Muscle of leg (tissue), 11 donors: ENCODE results near the gene PKDREJ. TPM values are rescaled to one million over a fixed set of nuclear protein-coding genes. Genes with fewer than 3 reads are reported as not detected.
A peak's percentile ranks its signal among the peaks of the same experiment; 100 is the strongest.

Experiments used
- DNase-seq: peaks from one replicate; pipeline ENCODE4 v3.0.0; 2013
- H3K27ac ChIP-seq: one replicate; pipeline ENCODE4 v1.5.1; 2013; ENCODE audit warnings: mild to moderate bottlenecking, low read length, control low read depth
- H3K27me3 ChIP-seq: one replicate; pipeline ENCODE4 v1.6.1; 2013; ENCODE audit warnings: low read length; ENCODE audit not compliant: control insufficient read depth, insufficient read depth
- H3K36me3 ChIP-seq: one replicate; pipeline ENCODE4 v1.6.1; 2013; ENCODE audit warnings: low read length; ENCODE audit not compliant: control insufficient read depth, insufficient read depth
- H3K4me1 ChIP-seq: one replicate; pipeline ENCODE4 v1.6.1; 2013; ENCODE audit warnings: low read length; ENCODE audit not compliant: control insufficient read depth, insufficient read depth
- H3K4me3 ChIP-seq: one replicate; pipeline ENCODE4 v1.5.1; 2013; ENCODE audit warnings: low read length, control low read depth
- H3K9me3 ChIP-seq: replicated peaks from 2 replicates; pipeline ENCODE4 v1.6.1; 2013; ENCODE audit warnings: low read depth, low read length; ENCODE audit not compliant: control insufficient read depth
- WGBS: methylation state at CpG from one replicate; pipeline ENCODE4 v1.1.5; 2013; ENCODE audit warnings: missing lambda C conversion rate; ENCODE audit not compliant: insufficient coverage; 5-methylcytosine and 5-hydroxymethylcytosine counted together
- polyA plus RNA-seq, 8 donors: library from polyadenylated mRNA; unstranded; fragments of 120-200 nt; gene quantifications; one replicate each; pipeline versions ENCODE4 v1.2.1 to v1.2.3, GENCODE V29; 2013; ENCODE audit warnings: inconsistent platforms in 1 of 8, low replicate concordance in 1 of 8; ENCODE audit not compliant: insufficient read length in 8 of 8, insufficient read depth in 1 of 8
- total RNA-seq: library from RNA; stranded (reverse); fragments of 120-200 nt; gene quantifications from one replicate; pipeline ENCODE4 v1.2.4, GENCODE V29; 2013

Gene PKDREJ
- total and polyA plus RNA-seq, 9 donors = 0.04 to 0.45 (median 0.35) TPM

GRCh38 chr22:46290121-46290842 lies 27.1 kb upstream of the PKDREJ start:
- Histone ChIP-seq H3K9me3 (no peaks in the 10 kb centered on the region), H3K4me1 (peaks cover 10% of the 10 kb centered on the region), H3K27ac (no peak overlapping the region), H3K36me3 (peaks cover 68% of the 10 kb centered on the region), H3K4me3 (no peak overlapping the region), H3K27me3 (no peaks in the 10 kb centered on the region)
- DNase-seq = no peak
- 94% methylated on average over 16 of the region's 17 CpGs for WGBS

- H3K9me3 ChIP-seq = no peaks in the 10 kb centered on the region
- WGBS = 87% methylated on average over 32 of the region's 33 CpGs
- no peaks in the 10 kb centered on the region for H3K27me3 ChIP-seq
- H3K4me1 ChIP-seq = peaks cover 10% of the 10 kb centered on the region
- no peak for DNase-seq
- peaks cover 74% of the 10 kb centered on the region for H3K36me3 ChIP-seq
- H3K4me3 ChIP-seq = no peak overlapping the region
- no peak overlapping the region for H3K27ac ChIP-seq
Measured at GRCh38 chr22:46289244-46289891, 26.2 kb upstream of the PKDREJ start.

DNA sequence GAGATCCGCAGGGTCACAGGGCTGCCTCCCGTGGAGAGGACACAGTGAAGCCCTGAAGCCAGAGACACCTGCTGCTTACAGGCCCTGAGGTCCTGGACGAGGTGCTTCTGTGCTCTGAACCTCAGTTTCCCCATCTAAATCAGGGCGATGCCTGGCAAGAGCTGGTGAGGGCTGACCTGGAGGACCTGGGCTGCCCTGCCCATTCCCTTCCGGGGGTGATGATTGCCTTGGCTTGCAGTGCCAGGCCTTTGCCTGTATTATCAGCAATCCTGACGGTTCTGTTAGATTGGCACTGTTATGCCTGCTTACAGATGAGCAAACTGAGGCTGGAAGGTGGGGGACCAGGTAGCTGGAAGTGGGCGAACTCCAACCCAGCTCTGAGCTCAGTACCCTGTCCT lies 25.7 kb upstream of the PKDREJ start:
- DNase-seq = no peak
- H3K36me3 ChIP-seq = peaks cover 79% of the 10 kb centered on the region
- WGBS = 87% methylated on average over 7 of the region's 7 CpGs
- H3K4me3 ChIP-seq = no peak overlapping the region
- H3K4me1 ChIP-seq = peaks cover 10% of the 10 kb centered on the region
- no peak overlapping the region for H3K27ac ChIP-seq
- H3K9me3 ChIP-seq = no peaks in the 10 kb centered on the region
- H3K27me3 ChIP-seq = no peaks in the 10 kb centered on the region

- peaks cover 6% of the 10 kb centered on the region for H3K4me1 ChIP-seq
- H3K9me3 ChIP-seq = no peaks in the 10 kb centered on the region
- peaks cover 74% of the 10 kb centered on the region for H3K36me3 ChIP-seq
- no peak overlapping the region for H3K4me3 ChIP-seq
- 71% methylated on average over 18 of the region's 24 CpGs for WGBS
- no peaks in the 10 kb centered on the region for H3K27me3 ChIP-seq
- H3K27ac ChIP-seq = no peak overlapping the region
- peak; percentile 41 for DNase-seq
Measured at GRCh38 chr22:46287873-46288751, 25.0 kb upstream of the PKDREJ start.

DNA sequence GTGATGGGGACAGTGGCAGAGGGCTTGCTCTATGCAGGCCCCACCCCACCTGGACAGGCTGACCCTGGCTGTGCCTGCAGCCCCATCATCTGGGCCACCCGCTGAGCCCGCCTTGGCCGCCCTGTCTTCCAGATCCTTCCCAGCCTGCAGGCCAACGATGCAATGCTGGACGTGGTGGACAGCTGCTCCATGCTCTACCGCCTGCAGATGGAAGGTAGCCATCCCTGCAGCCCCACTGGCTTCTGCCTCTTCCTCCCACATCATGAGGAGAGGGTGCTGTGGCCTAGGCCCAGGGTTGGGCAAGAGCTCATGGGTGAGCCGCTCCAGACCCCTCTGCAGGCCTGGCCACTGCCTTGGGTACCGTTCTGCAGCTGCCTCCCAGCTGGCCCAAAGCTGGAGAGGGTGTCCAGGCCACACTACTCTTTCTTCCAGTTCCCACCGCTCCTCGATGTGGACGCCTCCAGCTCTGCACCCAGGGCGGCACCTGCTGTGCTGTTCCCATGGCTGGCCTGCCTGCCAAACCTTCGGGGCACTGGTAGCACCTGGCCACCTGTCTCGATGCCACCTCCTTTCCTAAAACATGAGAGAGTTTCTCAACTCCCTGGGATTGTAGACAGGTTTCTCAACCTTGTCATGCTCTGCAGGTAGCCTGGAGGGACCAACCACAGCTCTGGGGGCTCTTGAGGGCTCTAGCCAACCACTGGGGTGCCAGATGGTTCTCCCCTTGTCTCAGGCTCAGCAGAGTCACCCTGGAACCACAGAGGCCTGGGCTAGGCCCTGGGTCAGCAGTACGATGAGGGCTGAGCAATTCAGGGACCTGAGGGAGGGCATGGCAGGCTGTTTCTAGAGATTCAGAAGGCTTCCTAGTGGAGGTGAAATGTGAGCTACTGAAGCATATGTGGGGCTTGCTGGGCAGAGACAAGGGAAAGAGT lies 24.1 kb upstream of the PKDREJ start:
- no peak overlapping the region for H3K27ac ChIP-seq
- WGBS = 90% methylated on average over 11 of the region's 15 CpGs
- no peak for DNase-seq

GRCh38 chr22:46286006-46286405 lies 22.9 kb upstream of the PKDREJ start:
- DNase-seq = no peak
- H3K27ac ChIP-seq = no peak overlapping the region
- H3K36me3 ChIP-seq = peaks cover 70% of the 10 kb centered on the region
- WGBS = no CpG with 5 or more reads among the region's 3 CpGs
- no peak overlapping the region for H3K4me3 ChIP-seq
- peaks cover 6% of the 10 kb centered on the region for H3K4me1 ChIP-seq
- H3K27me3 ChIP-seq = no peaks in the 10 kb centered on the region
- H3K9me3 ChIP-seq = no peaks in the 10 kb centered on the region

More for the DNA sequence above, 24.1 kb upstream of the PKDREJ start:
- Histone ChIP-seq H3K27me3 (no peaks in the 10 kb centered on the region), H3K9me3 (no peaks in the 10 kb centered on the region), H3K4me1 (peaks cover 6% of the 10 kb centered on the region), H3K4me3 (no peak overlapping the region), H3K36me3 (peaks cover 69% of the 10 kb centered on the region)

DNA sequence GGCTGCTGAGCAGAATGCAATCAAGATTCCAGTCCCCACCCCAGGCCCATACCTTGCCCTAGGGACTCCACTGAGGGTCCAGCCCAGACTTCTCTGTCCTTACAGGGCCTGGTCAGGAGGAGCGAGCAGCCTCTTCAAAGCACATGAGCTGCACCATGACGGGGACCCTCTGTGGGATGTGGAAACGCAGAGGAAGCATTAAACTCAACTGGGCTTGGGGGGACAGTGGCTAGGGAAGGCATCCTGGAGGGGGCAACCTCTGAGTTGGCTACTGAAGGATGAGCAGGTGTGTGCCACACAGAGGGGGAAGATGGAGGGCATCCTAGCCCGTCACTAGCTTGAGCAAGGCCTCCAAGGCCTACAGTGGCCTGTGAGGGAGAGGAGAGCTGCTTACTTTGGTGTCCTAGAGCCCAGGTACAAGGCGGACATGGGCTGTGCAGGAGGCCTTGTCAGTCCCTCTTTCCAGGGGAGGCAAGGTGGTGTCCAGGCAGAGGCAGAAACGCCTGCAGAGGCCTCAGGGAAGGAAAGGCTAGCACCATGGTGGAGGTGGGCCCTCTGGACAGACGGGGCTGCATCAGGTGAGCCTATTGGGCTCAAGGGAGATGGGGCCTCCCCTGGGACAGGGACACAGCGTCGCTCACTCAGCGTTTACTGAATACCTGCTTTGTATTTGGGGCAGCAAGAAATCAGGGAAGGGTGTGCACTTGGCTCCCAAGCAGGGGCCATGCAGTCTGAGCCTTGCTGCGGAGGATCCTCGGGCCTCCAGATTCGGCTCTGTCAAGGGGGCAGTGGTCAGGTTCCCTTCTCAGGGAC lies 18.9 kb upstream of the PKDREJ start:
- WGBS = 94% methylated on average over 11 of the region's 13 CpGs
- Histone ChIP-seq H3K4me3 (no peak overlapping the region), H3K4me1 (no peaks in the 10 kb centered on the region), H3K27ac (no peak overlapping the region), H3K36me3 (peaks cover 75% of the 10 kb centered on the region), H3K27me3 (no peaks in the 10 kb centered on the region), H3K9me3 (no peaks in the 10 kb centered on the region)
- DNase-seq = no peak

- Histone ChIP-seq H3K36me3 (peaks cover 71% of the 10 kb centered on the region), H3K27ac (no peak overlapping the region)
- WGBS = 79% methylated on average over 17 of the region's 19 CpGs
Measured at GRCh38 chr22:46280999-46281623, 18.0 kb upstream of the PKDREJ start.

More at GRCh38 chr22:46280999-46281623, 18.0 kb upstream of the PKDREJ start:
- Histone ChIP-seq H3K4me3 (no peak overlapping the region), H3K9me3 (no peaks in the 10 kb centered on the region), H3K4me1 (no peaks in the 10 kb centered on the region), H3K27me3 (no peaks in the 10 kb centered on the region)
- peak; percentile 29 for DNase-seq
